ENCODE results near the gene ADAMTS4. TPM values are rescaled to one million over a fixed set of nuclear protein-coding genes. Genes with fewer than 3 reads are reported as not detected.

Gene ADAMTS4
- total and polyA plus RNA-seq, 2 donors (not counting 1 experiment from before 2014, with no cell fraction given) = 0.10 TPM; not detected in 1

DNA sequence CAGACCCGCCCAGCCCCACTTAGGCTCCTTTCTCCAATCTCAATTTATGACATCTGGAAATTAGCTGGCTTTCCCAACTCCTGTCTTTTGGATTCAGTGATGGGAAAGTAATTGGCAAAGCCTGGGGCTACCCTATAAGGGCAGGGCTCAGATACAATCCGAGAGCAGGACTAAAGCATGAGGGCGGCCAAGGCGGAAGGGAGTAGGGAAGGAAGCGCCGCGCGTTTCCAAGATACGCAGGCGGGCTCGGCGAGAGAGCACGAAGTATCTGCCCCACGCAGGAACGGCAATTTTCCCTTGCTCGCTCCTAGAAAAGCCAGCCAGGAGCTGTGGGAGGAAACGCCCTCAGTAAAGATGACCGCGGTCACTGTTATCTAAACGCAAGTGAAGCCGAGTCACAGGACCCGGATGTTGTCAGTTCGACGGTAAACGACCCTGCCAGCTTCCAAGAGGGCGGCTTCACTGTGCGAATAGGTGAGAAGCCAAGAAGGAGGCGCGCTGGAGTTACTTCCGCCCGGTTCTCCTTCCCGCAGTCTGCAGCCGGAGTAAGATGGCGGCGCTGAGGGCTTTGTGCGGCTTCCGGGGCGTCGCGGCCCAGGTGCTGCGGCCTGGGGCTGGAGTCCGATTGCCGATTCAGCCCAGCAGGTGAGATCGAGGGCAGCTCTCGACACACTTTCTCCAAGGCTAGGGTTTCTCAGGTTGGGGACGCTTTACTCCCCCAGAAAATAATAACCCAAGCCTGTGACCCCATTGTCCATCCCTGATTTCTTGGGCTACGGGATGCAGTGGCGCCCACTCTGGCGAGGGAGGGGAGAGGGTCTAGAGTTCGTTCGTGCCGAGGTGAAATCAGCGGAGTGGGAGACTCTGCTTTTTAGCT, 3.2 kb upstream of the ADAMTS4 start, which contains the start of gene NDUFS2:
Gene NDUFS2 (plus strand): TSS at position 532 of the 877 bp plus-strand sequence. CDS start 19 bp downstream, at position 551.
- DNase-seq = peak; percentile 97
- ATAC-seq (ENCODE audit: low read depth) = peak; percentile 98
- Histone ChIP-seq H3K9ac (ENCODE audit: low read length) (peak within 1 kb of the TSS; percentile 90), H3K36me3 (replicated peaks in 1 of 2; ENCODE audit: control extremely low read depth in 1 of 2, control insufficient read depth in 1 of 2, extremely low read depth in 1 of 2, insufficient read depth in 2 of 2, low read length in 1 of 2) (peaks cover 0 to 19% of the 10 kb centered on the region in 2 experiments), H4K20me1 (ENCODE audit: control insufficient read depth, insufficient read depth, low read length, poor library complexity, severe bottlenecking) (peaks cover 4% of the 10 kb centered on the region), H3K4me1 (ENCODE audit: control insufficient read depth in 2 of 2, insufficient read depth in 2 of 2, low read length in 2 of 2) (peaks cover 16 to 26% of the 10 kb centered on the region in 2 donors), H3K79me2 (ENCODE audit: control insufficient read depth, insufficient read depth, low read length) (peaks cover 44% of the 10 kb centered on the region), H3K27ac (ENCODE audit: low read length in 2 of 2) (peak within 1 kb of the TSS; percentile 81 to 88), H3K4me2 (replicated peaks; ENCODE audit: low read depth, low read length, poor library complexity, severe bottlenecking) (peak within 1 kb of the TSS; percentile 91), H2AFZ (ENCODE audit: insufficient read depth, low read depth, low read length, poor library complexity, severe bottlenecking) (peak within 1 kb of the TSS; percentile 95), H3K27me3 (replicated peaks in 1 of 4; ENCODE audit: control extremely low read depth in 1 of 4, control insufficient read depth in 3 of 4, insufficient read depth in 4 of 4, low read length in 3 of 4) (no peaks in the 10 kb centered on the region), H3K4me3 (ENCODE audit: control extremely low read depth in 1 of 5, extremely low read depth in 1 of 5, insufficient read depth in 1 of 5, low read depth in 2 of 5, low read length in 4 of 5) (peak within 1 kb of the TSS; percentile 77 to 99 (median 88)), H3K9me3 (ENCODE audit: control extremely low read depth in 1 of 3, control insufficient read depth in 2 of 3, insufficient read depth in 1 of 3, low read length in 2 of 3) (no peaks in the 10 kb centered on the region)
- no peaks in the 10 kb centered on the region for H3K9me3 Mint-ChIP-seq (ENCODE audit: insufficient read depth)
- 6% methylated on average over 49 of the region's 53 CpGs for WGBS (ENCODE audit: insufficient coverage)
- POLR2A ChIA-PET = interaction anchor here (0.5 to 2.5 kb wide), 12 partner anchors 11 to 548 kb away, joined by 3 to 21 read pairs (median 4); partner anchors contain the start of genes B4GALT3, DUSP12, PPOX and TOMM40L
- H3K27me3 Mint-ChIP-seq = no peaks in the 10 kb centered on the region
- H3K27ac Mint-ChIP-seq = peak within 1 kb of the TSS; percentile 97
- H3K4me3 Mint-ChIP-seq = peak within 1 kb of the TSS; percentile 96
- CTCF ChIA-PET = interaction anchor here (0.8 to 3.9 kb wide), 19 partner anchors 9 to 198 kb away, joined by 3 to 23 read pairs (median 4); partner anchors contain the start of genes KLHDC9, PPOX and TOMM40L
- intact Hi-C loops (cut with micrococcal nuclease) = loop anchor here (1.0 to 5.0 kb wide), 11 partner anchors 10 to 187 kb away; partner anchors contain the start of genes B4GALT3, CFAP126, DEDD and MPZ
- peaks cover 36% of the 10 kb centered on the region for H3K4me1 Mint-ChIP-seq
- TF ChIP-seq EZH2 (IDR thresholded peaks at IDR 0.05; ENCODE audit: borderline replicate concordance, insufficient read depth, low read depth, low read length, poor library complexity, severe bottlenecking) = no peak
- TF ChIP-seq, protein P1, sequence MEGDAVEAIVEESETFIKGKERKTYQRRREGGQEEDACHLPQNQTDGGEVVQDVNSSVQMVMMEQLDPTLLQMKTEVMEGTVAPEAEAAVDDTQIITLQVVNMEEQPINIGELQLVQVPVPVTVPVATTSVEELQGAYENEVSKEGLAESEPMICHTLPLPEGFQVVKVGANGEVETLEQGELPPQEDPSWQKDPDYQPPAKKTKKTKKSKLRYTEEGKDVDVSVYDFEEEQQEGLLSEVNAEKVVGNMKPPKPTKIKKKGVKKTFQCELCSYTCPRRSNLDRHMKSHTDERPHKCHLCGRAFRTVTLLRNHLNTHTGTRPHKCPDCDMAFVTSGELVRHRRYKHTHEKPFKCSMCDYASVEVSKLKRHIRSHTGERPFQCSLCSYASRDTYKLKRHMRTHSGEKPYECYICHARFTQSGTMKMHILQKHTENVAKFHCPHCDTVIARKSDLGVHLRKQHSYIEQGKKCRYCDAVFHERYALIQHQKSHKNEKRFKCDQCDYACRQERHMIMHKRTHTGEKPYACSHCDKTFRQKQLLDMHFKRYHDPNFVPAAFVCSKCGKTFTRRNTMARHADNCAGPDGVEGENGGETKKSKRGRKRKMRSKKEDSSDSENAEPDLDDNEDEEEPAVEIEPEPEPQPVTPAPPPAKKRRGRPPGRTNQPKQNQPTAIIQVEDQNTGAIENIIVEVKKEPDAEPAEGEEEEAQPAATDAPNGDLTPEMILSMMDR (IDR thresholded peaks at IDR 0.05) = no peak

Measured in B cell (primary cell).